Ishikawa (cell line): Measurements from ENCODE around the gene YWHAB.

Experiments
- CEBPB ChIP-seq: IDR thresholded peaks from 2 replicates; pipeline ENCODE4 v1.6.1; 2012
- CREB1 ChIP-seq: IDR thresholded peaks from 2 replicates; pipeline ENCODE4 v1.6.1; 2012; ENCODE audit warnings: low read depth
- EGR1 ChIP-seq: IDR thresholded peaks from 2 replicates; pipeline ENCODE4 v1.6.1; 2012
- EP300 ChIP-seq: IDR thresholded peaks from 2 replicates; pipeline ENCODE4 v1.6.1; 2012; ENCODE audit warnings: borderline replicate concordance
- FOXM1 ChIP-seq: IDR thresholded peaks from 2 replicates; pipeline ENCODE4 v1.6.1; 2012; ENCODE audit warnings: low read depth, borderline replicate concordance
- NFIC ChIP-seq: IDR thresholded peaks from 2 replicates; pipeline ENCODE4 v1.6.1; 2012
- RAD21 ChIP-seq: IDR thresholded peaks from 2 replicates; pipeline ENCODE4 v1.6.1; 2012; ENCODE audit warnings: low read depth
- TAF1 ChIP-seq: IDR thresholded peaks from 2 replicates; pipeline ENCODE4 v1.6.1; 2012; ENCODE audit warnings: low read depth, mild to moderate bottlenecking
- TCF12 ChIP-seq: IDR thresholded peaks from 2 replicates; pipeline ENCODE4 v1.6.1; 2012; ENCODE audit warnings: low read depth
- TEAD4 ChIP-seq: IDR thresholded peaks from 2 replicates; pipeline ENCODE4 v1.6.1; 2012
- YY1 ChIP-seq: IDR thresholded peaks from 2 replicates; pipeline ENCODE4 v1.6.1; 2012; ENCODE audit warnings: low read depth
- ZBTB7A ChIP-seq: IDR thresholded peaks from 2 replicates; pipeline ENCODE4 v1.6.1; 2012; ENCODE audit warnings: low read depth
- TF ChIP-seq, protein P1 (sequence below): IDR thresholded peaks from 2 replicates; pipeline ENCODE4 v1.6.1; 2012
- TF ChIP-seq, protein P2 (sequence below): IDR thresholded peaks from 2 replicates; pipeline ENCODE4 v1.6.1; 2012
- TF ChIP-seq, protein P3 (sequence below): IDR thresholded peaks from 2 replicates; pipeline ENCODE4 v1.6.1; 2012; ENCODE audit warnings: low read depth, mild to moderate bottlenecking

The YWHAB gene

DNA sequence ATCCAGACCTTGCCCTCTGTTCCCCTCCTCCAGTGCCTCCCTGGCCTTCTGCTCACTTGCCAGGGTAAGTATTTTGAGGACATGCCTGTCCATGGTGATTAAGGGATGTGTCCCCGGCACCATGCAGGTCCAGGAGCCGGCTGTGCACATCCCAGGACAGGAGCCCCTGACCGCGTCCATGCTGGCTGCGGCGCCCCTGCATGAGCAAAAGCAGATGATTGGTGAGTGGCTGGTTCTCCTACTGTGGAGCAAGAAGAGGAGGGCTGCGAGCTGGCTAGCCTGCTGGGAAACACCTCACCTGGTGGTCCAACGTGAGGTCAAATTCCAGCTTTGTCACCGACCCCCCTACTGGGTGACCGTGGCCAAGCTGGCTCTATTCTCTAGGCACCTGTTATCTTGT, 51.0 kb downstream of the YWHAB start:
- no peak for TF ChIP-seq TEAD4
- TF ChIP-seq EGR1 = no peak
- TF ChIP-seq NFIC = no peak
- TF ChIP-seq, protein P1, sequence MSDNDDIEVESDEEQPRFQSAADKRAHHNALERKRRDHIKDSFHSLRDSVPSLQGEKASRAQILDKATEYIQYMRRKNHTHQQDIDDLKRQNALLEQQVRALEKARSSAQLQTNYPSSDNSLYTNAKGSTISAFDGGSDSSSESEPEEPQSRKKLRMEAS = no peak
- no peak for TF ChIP-seq YY1
- no peak for TF ChIP-seq FOXM1
- TF ChIP-seq, protein P2, sequence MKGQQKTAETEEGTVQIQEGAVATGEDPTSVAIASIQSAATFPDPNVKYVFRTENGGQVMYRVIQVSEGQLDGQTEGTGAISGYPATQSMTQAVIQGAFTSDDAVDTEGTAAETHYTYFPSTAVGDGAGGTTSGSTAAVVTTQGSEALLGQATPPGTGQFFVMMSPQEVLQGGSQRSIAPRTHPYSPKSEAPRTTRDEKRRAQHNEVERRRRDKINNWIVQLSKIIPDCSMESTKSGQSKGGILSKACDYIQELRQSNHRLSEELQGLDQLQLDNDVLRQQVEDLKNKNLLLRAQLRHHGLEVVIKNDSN = no peak
- TF ChIP-seq CEBPB = no peak
- TF ChIP-seq CREB1 = no peak
- no peak for TF ChIP-seq TCF12
- TF ChIP-seq TAF1 = no peak
- no peak for TF ChIP-seq ZBTB7A

DNA sequence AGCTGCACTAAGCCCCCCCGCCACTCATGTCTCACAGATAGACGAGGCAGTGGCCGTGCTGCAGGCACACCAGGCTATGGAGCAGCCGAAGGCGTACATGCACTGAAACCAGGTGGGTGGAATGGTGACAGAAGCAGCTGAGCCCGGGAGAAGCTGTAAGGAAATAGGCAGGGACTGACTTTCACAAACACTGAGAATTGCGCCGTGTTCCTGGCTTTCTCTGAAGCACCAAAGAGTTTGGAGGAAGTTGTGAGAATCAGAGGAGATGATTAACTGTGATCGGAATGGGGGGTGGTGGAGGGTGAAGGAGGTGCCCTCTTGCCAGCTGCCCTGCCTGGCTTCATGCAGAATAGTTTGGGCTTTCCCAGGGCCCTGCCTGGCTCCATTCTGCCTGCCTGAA, 53.1 kb downstream of the YWHAB start:
- TF ChIP-seq RAD21 (no peak), TCF12 (no peak), ZBTB7A (no peak), EP300 (no peak), EGR1 (no peak), TEAD4 (no peak), FOXM1 (no peak), NFIC (no peak), CREB1 (no peak), TAF1 (no peak), CEBPB (no peak), YY1 (no peak)
- TF ChIP-seq, protein P2 = no peak
- TF ChIP-seq, protein P1 = no peak
- TF ChIP-seq, protein P3, sequence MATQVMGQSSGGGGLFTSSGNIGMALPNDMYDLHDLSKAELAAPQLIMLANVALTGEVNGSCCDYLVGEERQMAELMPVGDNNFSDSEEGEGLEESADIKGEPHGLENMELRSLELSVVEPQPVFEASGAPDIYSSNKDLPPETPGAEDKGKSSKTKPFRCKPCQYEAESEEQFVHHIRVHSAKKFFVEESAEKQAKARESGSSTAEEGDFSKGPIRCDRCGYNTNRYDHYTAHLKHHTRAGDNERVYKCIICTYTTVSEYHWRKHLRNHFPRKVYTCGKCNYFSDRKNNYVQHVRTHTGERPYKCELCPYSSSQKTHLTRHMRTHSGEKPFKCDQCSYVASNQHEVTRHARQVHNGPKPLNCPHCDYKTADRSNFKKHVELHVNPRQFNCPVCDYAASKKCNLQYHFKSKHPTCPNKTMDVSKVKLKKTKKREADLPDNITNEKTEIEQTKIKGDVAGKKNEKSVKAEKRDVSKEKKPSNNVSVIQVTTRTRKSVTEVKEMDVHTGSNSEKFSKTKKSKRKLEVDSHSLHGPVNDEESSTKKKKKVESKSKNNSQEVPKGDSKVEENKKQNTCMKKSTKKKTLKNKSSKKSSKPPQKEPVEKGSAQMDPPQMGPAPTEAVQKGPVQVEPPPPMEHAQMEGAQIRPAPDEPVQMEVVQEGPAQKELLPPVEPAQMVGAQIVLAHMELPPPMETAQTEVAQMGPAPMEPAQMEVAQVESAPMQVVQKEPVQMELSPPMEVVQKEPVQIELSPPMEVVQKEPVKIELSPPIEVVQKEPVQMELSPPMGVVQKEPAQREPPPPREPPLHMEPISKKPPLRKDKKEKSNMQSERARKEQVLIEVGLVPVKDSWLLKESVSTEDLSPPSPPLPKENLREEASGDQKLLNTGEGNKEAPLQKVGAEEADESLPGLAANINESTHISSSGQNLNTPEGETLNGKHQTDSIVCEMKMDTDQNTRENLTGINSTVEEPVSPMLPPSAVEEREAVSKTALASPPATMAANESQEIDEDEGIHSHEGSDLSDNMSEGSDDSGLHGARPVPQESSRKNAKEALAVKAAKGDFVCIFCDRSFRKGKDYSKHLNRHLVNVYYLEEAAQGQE = no peak

DNA sequence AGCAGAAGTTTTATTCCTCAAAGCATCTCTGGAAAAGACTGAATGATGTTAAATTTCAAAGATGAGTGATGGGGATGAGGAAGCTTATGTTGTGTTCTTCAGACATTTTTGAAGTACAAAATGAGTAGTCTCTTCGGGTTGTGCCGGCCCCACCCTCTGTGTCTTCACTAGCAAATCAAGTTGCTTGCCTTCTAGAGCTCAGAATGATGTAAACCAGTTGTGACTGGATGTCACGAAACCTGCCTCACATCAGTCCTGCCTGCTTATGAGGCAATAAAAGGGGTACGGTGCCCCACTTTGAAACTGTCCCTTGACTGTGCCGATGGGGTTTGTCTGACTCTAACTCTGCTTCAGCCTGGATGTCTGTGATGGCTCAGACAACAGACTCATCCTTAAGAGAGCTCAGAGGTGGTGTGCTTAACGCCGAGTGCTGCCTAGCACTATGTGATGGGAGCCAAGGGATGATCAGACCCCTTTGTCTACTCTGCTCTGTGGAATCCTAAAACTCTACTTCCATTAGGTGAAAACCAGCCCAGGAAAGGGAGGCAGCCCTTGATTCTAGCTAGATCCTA, 55.7 kb downstream of the YWHAB start:
- TF ChIP-seq CEBPB = no peak
- TF ChIP-seq TCF12 = no peak
- no peak for TF ChIP-seq ZBTB7A
- no peak for TF ChIP-seq FOXM1
- TF ChIP-seq NFIC = no peak
- TF ChIP-seq RAD21 = no peak
- TF ChIP-seq, protein P3 = no peak
- TF ChIP-seq TAF1 = no peak
- no peak for TF ChIP-seq TEAD4
- TF ChIP-seq YY1 = no peak
- TF ChIP-seq, protein P1 = no peak
- TF ChIP-seq EP300 = no peak
- TF ChIP-seq CREB1 = no peak
- TF ChIP-seq, protein P2 = no peak
- TF ChIP-seq EGR1 = no peak

DNA sequence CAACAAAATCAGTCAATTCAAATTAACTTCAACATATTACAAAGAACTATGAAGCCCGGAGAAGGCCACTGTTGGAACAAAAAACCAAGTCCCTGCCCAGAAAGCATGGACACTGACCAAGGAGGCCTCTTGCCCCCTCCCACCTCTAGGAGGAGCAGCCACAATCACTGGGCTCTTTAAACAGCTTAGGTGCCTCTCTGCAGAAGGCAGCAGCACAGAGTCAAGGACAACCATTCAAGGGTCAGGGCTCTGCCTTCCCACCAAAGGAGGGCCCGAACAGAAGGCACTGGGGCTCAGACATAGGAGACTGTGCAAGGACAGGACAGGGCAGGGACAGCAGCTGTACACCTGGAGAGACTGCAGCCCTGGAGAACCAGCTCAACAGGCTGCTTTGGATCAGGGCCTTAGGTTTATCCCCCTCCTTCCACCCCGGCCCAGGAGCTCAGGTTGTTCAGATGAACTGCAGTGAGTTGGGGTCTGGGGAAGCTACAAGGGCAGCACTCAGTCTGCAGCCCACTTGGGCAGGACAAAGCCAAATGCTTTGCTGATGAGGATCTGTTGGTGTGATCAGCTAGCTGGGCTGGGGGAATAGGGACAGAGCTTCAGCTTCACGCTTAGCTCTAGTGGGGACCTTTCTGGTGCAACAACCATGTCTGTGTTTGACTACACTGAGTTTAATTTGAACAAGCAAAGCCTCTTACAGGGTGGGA, 56.9 kb downstream of the YWHAB start:
- TF ChIP-seq ZBTB7A (no peak), EGR1 (no peak), NFIC (no peak), YY1 (no peak), CREB1 (no peak), EP300 (no peak), TEAD4 (no peak), CEBPB (no peak), FOXM1 (no peak)
- TF ChIP-seq, protein P3 = no peak
- TF ChIP-seq, protein P2 = no peak
- TF ChIP-seq, protein P1 = no peak
